Measurements from ENCODE around the gene SLC2A14. TPM values are rescaled to one million over a fixed set of nuclear protein-coding genes. Genes with fewer than 3 reads are reported as not detected.
"Not testable (repeated sequence)": the region's sequence is repeated elsewhere in the genome, so short reads cannot be mapped to it uniquely, and the experiment has no call there.

The SLC2A14 gene
- total RNA-seq, 4 donors from 2014 or later, result 0.59 to 1.9 (median 0.83) TPM; not detected in 1

- Histone ChIP-seq H3K27me3 (no peaks in the 10 kb centered on the region), H3K27ac (no peak overlapping the region), H3K4me3 (no peak overlapping the region), H3K36me3 (no peaks in the 10 kb centered on the region), H3K9me3 (no peaks in the 10 kb centered on the region), H3K4me1 (no peaks in the 10 kb centered on the region)
- 75% methylated on average over 3 of the region's 3 CpGs for WGBS
- TF ChIP-seq POLR2AphosphoS5 (IDR thresholded peaks at IDR 0.05) (no peak), CTCF (IDR thresholded peaks at IDR 0.05) (no peak), EP300 (IDR thresholded peaks at IDR 0.05) (no peak), POLR2A (IDR thresholded peaks at IDR 0.05) (no peak)
- DNase-seq (ENCODE audit: low spot score in 2 of 2), result no peak
These were observed 79.5 kb downstream of the SLC2A14 start for GRCh38 chr12:7793211-7793610.

GRCh38 chr12:7788884-7789528 lies 83.7 kb downstream of the SLC2A14 start, which contains the start of gene NANOG:
Gene NANOG (plus strand): TSS chr12:7789402. CDS start chr12:7789615, 213 bp downstream.
- H3K4me1 ChIP-seq; H3K27me3 ChIP-seq; DNase-seq (ENCODE audit: low spot score in 2 of 2); H3K36me3 ChIP-seq; H3K27ac ChIP-seq; H3K9me3 ChIP-seq; H3K4me3 ChIP-seq: not testable (repeated sequence)
- 58% methylated on average over 13 of the region's 13 CpGs for WGBS

- 11% methylated on average over 4 of the region's 4 CpGs for WGBS
These were observed 84.4 kb downstream of the SLC2A14 start for GRCh38 chr12:7788294-7788660.

GRCh38 chr12:7787574-7788293 lies 85.0 kb downstream of the SLC2A14 start:
- H3K9me3 ChIP-seq, result no peaks in the 10 kb centered on the region

More at GRCh38 chr12:7788294-7788660, 84.4 kb downstream of the SLC2A14 start:
- no peak overlapping the region for H3K4me3 ChIP-seq
- H3K27me3 ChIP-seq, result peaks cover 5% of the 10 kb centered on the region
- no peaks in the 10 kb centered on the region for H3K4me1 ChIP-seq
- H3K36me3 ChIP-seq, result no peaks in the 10 kb centered on the region
- DNase-seq (ENCODE audit: low spot score in 2 of 2), result no peak
- TF ChIP-seq POLR2A (IDR thresholded peaks at IDR 0.05) (no peak), POLR2AphosphoS5 (IDR thresholded peaks at IDR 0.05) (no peak), CTCF (IDR thresholded peaks at IDR 0.05) (no peak), EP300 (IDR thresholded peaks at IDR 0.05) (no peak)
- no peaks in the 10 kb centered on the region for H3K9me3 ChIP-seq
- no peak overlapping the region for H3K27ac ChIP-seq

GRCh38 chr12:7784701-7785100 lies 88.0 kb downstream of the SLC2A14 start:
- Histone ChIP-seq H3K9me3 (no peaks in the 10 kb centered on the region), H3K36me3 (no peaks in the 10 kb centered on the region), H3K4me3 (no peak overlapping the region), H3K27ac (no peak overlapping the region), H3K4me1 (no peaks in the 10 kb centered on the region), H3K27me3 (peaks cover 5% of the 10 kb centered on the region)
- TF ChIP-seq POLR2AphosphoS5 (IDR thresholded peaks at IDR 0.05), result no peak
- no peak for TF ChIP-seq CTCF (IDR thresholded peaks at IDR 0.05)
- no peak for TF ChIP-seq POLR2A (IDR thresholded peaks at IDR 0.05)
- no peak for TF ChIP-seq EP300 (IDR thresholded peaks at IDR 0.05)
- DNase-seq (ENCODE audit: low spot score in 2 of 2), result no peak
- WGBS, result 62% methylated on average over 2 of the region's 2 CpGs

More at GRCh38 chr12:7787574-7788293, 85.0 kb downstream of the SLC2A14 start:
- TF ChIP-seq POLR2A (IDR thresholded peaks at IDR 0.05) (no peak), CTCF (IDR thresholded peaks at IDR 0.05) (no peak), EP300 (IDR thresholded peaks at IDR 0.05) (no peak), POLR2AphosphoS5 (IDR thresholded peaks at IDR 0.05) (no peak)
- no peak for DNase-seq (ENCODE audit: low spot score in 2 of 2)
- Histone ChIP-seq H3K4me3 (no peak overlapping the region), H3K36me3 (no peaks in the 10 kb centered on the region), H3K27ac (no peak overlapping the region), H3K27me3 (peaks cover 5% of the 10 kb centered on the region), H3K4me1 (no peaks in the 10 kb centered on the region)
- 38% methylated on average over 13 of the region's 13 CpGs for WGBS

GRCh38 chr12:7783433-7783832 lies 89.3 kb downstream of the SLC2A14 start:
- H3K4me1 ChIP-seq, H3K9me3 ChIP-seq: not testable (repeated sequence)

More at GRCh38 chr12:7783433-7783832, 89.3 kb downstream of the SLC2A14 start:
- WGBS, result 91% methylated on average over 9 of the region's 9 CpGs
- not testable (repeated sequence) for H3K27me3 ChIP-seq; H3K4me3 ChIP-seq; H3K27ac ChIP-seq; H3K36me3 ChIP-seq; DNase-seq (ENCODE audit: low spot score in 2 of 2)

All from suprapubic skin (tissue), 4 donors.